H9 (cell line): ENCODE measurements around the gene ACVR2B. TPM values are rescaled to one million over a fixed set of nuclear protein-coding genes. Genes with fewer than 3 reads are reported as not detected.

Experiments used
- DNase-seq: peaks from one replicate; pipeline ENCODE4 v3.0.0-alpha.2; 2017
- H2AFZ ChIP-seq: one replicate; pipeline ENCODE4 v1.6.1; 2013; ENCODE audit warnings: mild to moderate bottlenecking, low read length, control low read depth, moderate library complexity
- H2AK5ac ChIP-seq: 2 replicates; pipeline ENCODE4 v1.6.1; 2013; ENCODE audit warnings: low read length, control low read depth, mixed read lengths; ENCODE audit not compliant: insufficient read length
- H2BK120ac ChIP-seq: one replicate; pipeline ENCODE4 v1.6.1; 2013; ENCODE audit warnings: low read depth, mild to moderate bottlenecking, low read length, control low read depth, inconsistent platforms; ENCODE audit not compliant: poor library complexity, severe bottlenecking
- H2BK12ac ChIP-seq: 2 replicates; pipeline ENCODE4 v1.6.1; 2013; ENCODE audit warnings: low read length, control low read depth, mixed read lengths, low read depth; ENCODE audit not compliant: insufficient read length
- H2BK15ac ChIP-seq: 2 replicates; pipeline ENCODE4 v1.6.1; 2013; ENCODE audit warnings: low read depth, low read length, control low read depth
- H2BK20ac ChIP-seq: one replicate; pipeline ENCODE4 v1.6.1; 2013; ENCODE audit warnings: low read depth, mild to moderate bottlenecking, low read length, control low read depth, inconsistent platforms; ENCODE audit not compliant: poor library complexity, severe bottlenecking
- H2BK5ac ChIP-seq: 2 replicates; pipeline ENCODE4 v1.6.1; 2013; ENCODE audit warnings: low read length, control low read depth, mixed read lengths; ENCODE audit not compliant: insufficient read length
- H3K14ac ChIP-seq: 2 replicates; pipeline ENCODE4 v1.6.1; 2013; ENCODE audit warnings: low read length, control low read depth; ENCODE audit not compliant: insufficient read depth
- H3K18ac ChIP-seq: 2 replicates; pipeline ENCODE4 v1.6.1; 2013; ENCODE audit warnings: low read depth, mild to moderate bottlenecking, mixed read lengths, low read length, control low read depth; ENCODE audit not compliant: insufficient read length
- H3K23ac ChIP-seq: 2 replicates; pipeline ENCODE4 v1.6.1; 2013; ENCODE audit warnings: low read length, control low read depth, mixed read lengths, low read depth; ENCODE audit not compliant: insufficient read length
- H3K23me2 ChIP-seq: 2 replicates; pipeline ENCODE4 v1.6.1; 2013; ENCODE audit warnings: low read depth, mild to moderate bottlenecking, mixed read lengths, low read length, control low read depth; ENCODE audit not compliant: insufficient read length, poor library complexity, severe bottlenecking
- H3K27ac ChIP-seq: 2 replicates; pipeline ENCODE4 v1.5.1; 2013; ENCODE audit warnings: low read length, control low read depth, mixed read lengths, low read depth; ENCODE audit not compliant: insufficient read length
- H3K27me3 ChIP-seq: 2 replicates; pipeline ENCODE4 v1.6.1; 2013; ENCODE audit warnings: low read length, control low read depth, inconsistent platforms; ENCODE audit not compliant: insufficient read depth
- H3K4ac ChIP-seq: 2 replicates; pipeline ENCODE4 v1.6.1; 2013; ENCODE audit warnings: low read depth, mild to moderate bottlenecking, control low read depth, inconsistent platforms, low read length, moderate library complexity
- H3K4me1 ChIP-seq: 2 replicates; pipeline ENCODE4 v1.6.1; 2013; ENCODE audit warnings: low read length, control low read depth, inconsistent platforms; ENCODE audit not compliant: insufficient read depth
- H3K4me2 ChIP-seq: 2 replicates; pipeline ENCODE4 v1.6.1; 2013; ENCODE audit warnings: low read length, control low read depth, mixed read lengths; ENCODE audit not compliant: insufficient read length, insufficient read depth
- H3K56ac ChIP-seq: 2 replicates; pipeline ENCODE4 v1.6.1; 2013; ENCODE audit warnings: low read depth, mild to moderate bottlenecking, mixed read lengths, low read length, control low read depth; ENCODE audit not compliant: insufficient read length
- H3K79me1 ChIP-seq: 2 replicates; pipeline ENCODE4 v1.6.1; 2013; ENCODE audit warnings: low read depth, mild to moderate bottlenecking, moderate library complexity, low read length, control low read depth, inconsistent platforms; ENCODE audit not compliant: insufficient read depth, poor library complexity, severe bottlenecking
- H3K79me2 ChIP-seq: 2 replicates; pipeline ENCODE4 v1.6.1; 2013; ENCODE audit warnings: low read length, control low read depth, inconsistent platforms; ENCODE audit not compliant: insufficient read depth
- H3K9ac ChIP-seq: 2 replicates; pipeline ENCODE4 v1.6.1; 2013; ENCODE audit warnings: low read length, control low read depth, mixed read lengths; ENCODE audit not compliant: insufficient read length; ENCODE audit errors: extremely low read depth
- H3K9me3 ChIP-seq: one replicate; pipeline ENCODE4 v1.6.1; 2013; ENCODE audit warnings: low read depth, low read length, inconsistent platforms; ENCODE audit not compliant: control insufficient read depth
- H3T11ph ChIP-seq: one replicate; pipeline ENCODE4 v1.6.1; 2013; ENCODE audit warnings: mild to moderate bottlenecking, low read length, control low read depth, inconsistent platforms
- H4K20me1 ChIP-seq: one replicate; pipeline ENCODE4 v1.6.1; 2013; ENCODE audit not compliant: control insufficient read depth, insufficient read length, insufficient read depth
- H4K5ac ChIP-seq: 2 replicates; pipeline ENCODE4 v1.6.1; 2013; ENCODE audit warnings: low read depth, mild to moderate bottlenecking, mixed read lengths, low read length, control low read depth; ENCODE audit not compliant: insufficient read length
- H4K8ac ChIP-seq: replicated peaks from 2 replicates; pipeline ENCODE4 v1.6.1; 2013; ENCODE audit warnings: low read length, control low read depth, mixed read lengths, low read depth; ENCODE audit not compliant: insufficient read length
- H4K91ac ChIP-seq: 2 replicates; pipeline ENCODE4 v1.6.1; 2013; ENCODE audit warnings: low read depth, mild to moderate bottlenecking, moderate library complexity, mixed read lengths, low read length, control low read depth; ENCODE audit not compliant: insufficient read length
- H3K27ac Mint-ChIP-seq, 3 experiments: 2 replicates in 2 of 3; 3 replicates in 1 of 3; pipeline ENCODE4 v1.8.0; 2020 to 2021; ENCODE audit warnings: mixed read lengths in 3 of 3, mild to moderate bottlenecking in 1 of 3, moderate library complexity in 1 of 3
- H3K27me3 Mint-ChIP-seq: 2 replicates; pipeline ENCODE4 v1.8.0; 2021; ENCODE audit warnings: low read depth, mild to moderate bottlenecking, moderate library complexity, mixed read lengths
- H3K36me3 Mint-ChIP-seq, 3 experiments: 2 replicates in 2 of 3; 3 replicates in 1 of 3; pipeline ENCODE4 v1.8.0; 2020 to 2021; ENCODE audit warnings: low read depth in 3 of 3, mixed read lengths in 3 of 3; ENCODE audit not compliant: insufficient read depth in 1 of 3
- H3K4me1 Mint-ChIP-seq, 2 experiments: 2 replicates each; pipeline ENCODE4 v1.8.0; 2020; ENCODE audit warnings: mixed read lengths in 2 of 2
- H3K4me3 Mint-ChIP-seq, 2 experiments: 2 replicates in 1 of 2; 3 replicates in 1 of 2; pipeline ENCODE4 v1.8.0; 2020 to 2021; ENCODE audit warnings: mild to moderate bottlenecking in 2 of 2, mixed read lengths in 2 of 2, moderate library complexity in 1 of 2
- H3K9me3 Mint-ChIP-seq, 2 experiments: 2 replicates in 1 of 2; 3 replicates in 1 of 2; pipeline ENCODE4 v1.8.0; 2020; ENCODE audit warnings: mild to moderate bottlenecking in 2 of 2, mixed read lengths in 2 of 2, moderate library complexity in 1 of 2
- WGBS: extraction: QIAGEN DNeasy Blood & Tissue Kit; methylation state at CpG from one replicate; pipeline ENCODE4 v1.1.7; 2013; ENCODE audit warnings: missing lambda C conversion rate, low lambda C conversion rate, mixed read lengths; ENCODE audit not compliant: insufficient read length; ENCODE audit errors: extremely low coverage; 5-methylcytosine and 5-hydroxymethylcytosine counted together
- total RNA-seq: library from RNA; stranded (reverse); gene quantifications from 2 replicates; pipeline ENCODE4 v1.2.1, GENCODE V29; 2021
- TF ChIP-seq, protein P1 (sequence below): fragments of 200-600 bp; sonication (generic); conservative IDR thresholded peaks from 3 replicates; pipeline ENCODE4 v1.8.0; 2021; ENCODE audit warnings: antibody characterized with exemption, mild to moderate bottlenecking

The ACVR2B gene
- total RNA-seq, 1 experiment from 2014 or later = 105 TPM

DNA sequence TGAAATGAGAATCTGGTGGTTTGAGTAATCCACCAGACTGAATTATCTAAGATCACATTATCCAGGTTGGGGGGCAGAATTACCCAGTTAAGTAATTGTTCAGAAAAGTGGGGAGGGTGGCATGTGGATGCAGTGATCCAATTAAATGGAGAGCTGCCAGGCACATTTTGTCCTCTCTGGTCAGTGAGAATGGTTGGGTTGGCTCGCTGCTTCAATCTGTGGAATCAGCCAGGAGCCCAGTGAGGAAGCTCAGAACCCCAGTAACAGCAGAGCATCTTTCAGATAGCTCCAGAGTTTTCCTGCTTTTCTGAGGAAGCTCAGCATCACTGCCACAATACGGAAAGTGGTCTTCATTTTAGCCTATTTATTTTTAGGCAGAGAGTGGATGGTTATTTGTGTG is 36.1 kb downstream of the ACVR2B start:
- no peak for DNase-seq
- Histone ChIP-seq H3K4me1 (no peaks in the 10 kb centered on the region), H3K27me3 (no peaks in the 10 kb centered on the region; the same call in 1 of the 2 replicates), H3K27ac (no peak overlapping the region), H2AK5ac (no peak overlapping the region), H3K9me3 (no peaks in the 10 kb centered on the region), H4K20me1 (no peaks in the 10 kb centered on the region), H2BK5ac (no peak overlapping the region), H3K79me1 (no peaks in the 10 kb centered on the region), H3K79me2 (no peaks in the 10 kb centered on the region), H3K4me2 (no peak overlapping the region), H3K4ac (no peak overlapping the region), H3K14ac (no peak overlapping the region), H2BK12ac (no peak overlapping the region), H3K18ac (no peak overlapping the region), H2BK15ac (no peak overlapping the region), H3K23me2 (no peaks in the 10 kb centered on the region), H4K8ac (no peak overlapping the region), H4K91ac (no peak overlapping the region), H3T11ph (no peak overlapping the region), H2BK120ac (no peak overlapping the region), H2BK20ac (no peak overlapping the region), H3K9ac (no peak overlapping the region), H4K5ac (no peak overlapping the region), H3K56ac (no peak overlapping the region), H2AFZ (no peak overlapping the region), H3K23ac (no peak overlapping the region)
- no CpG with 5 or more reads among the region's 2 CpGs for WGBS
- no peaks in the 10 kb centered on the region for H3K4me1 Mint-ChIP-seq
- no peak overlapping the region for H3K4me3 Mint-ChIP-seq
- H3K36me3 Mint-ChIP-seq = peaks cover 9 to 26% (median 16%) of the 10 kb centered on the region in 3 experiments; a peak in 5 of 7 replicates
- H3K27ac Mint-ChIP-seq = no peak overlapping the region; a peak in 1 of 7 replicates
- H3K9me3 Mint-ChIP-seq = no peaks in the 10 kb centered on the region
- no peaks in the 10 kb centered on the region for H3K27me3 Mint-ChIP-seq
- TF ChIP-seq, protein P1, sequence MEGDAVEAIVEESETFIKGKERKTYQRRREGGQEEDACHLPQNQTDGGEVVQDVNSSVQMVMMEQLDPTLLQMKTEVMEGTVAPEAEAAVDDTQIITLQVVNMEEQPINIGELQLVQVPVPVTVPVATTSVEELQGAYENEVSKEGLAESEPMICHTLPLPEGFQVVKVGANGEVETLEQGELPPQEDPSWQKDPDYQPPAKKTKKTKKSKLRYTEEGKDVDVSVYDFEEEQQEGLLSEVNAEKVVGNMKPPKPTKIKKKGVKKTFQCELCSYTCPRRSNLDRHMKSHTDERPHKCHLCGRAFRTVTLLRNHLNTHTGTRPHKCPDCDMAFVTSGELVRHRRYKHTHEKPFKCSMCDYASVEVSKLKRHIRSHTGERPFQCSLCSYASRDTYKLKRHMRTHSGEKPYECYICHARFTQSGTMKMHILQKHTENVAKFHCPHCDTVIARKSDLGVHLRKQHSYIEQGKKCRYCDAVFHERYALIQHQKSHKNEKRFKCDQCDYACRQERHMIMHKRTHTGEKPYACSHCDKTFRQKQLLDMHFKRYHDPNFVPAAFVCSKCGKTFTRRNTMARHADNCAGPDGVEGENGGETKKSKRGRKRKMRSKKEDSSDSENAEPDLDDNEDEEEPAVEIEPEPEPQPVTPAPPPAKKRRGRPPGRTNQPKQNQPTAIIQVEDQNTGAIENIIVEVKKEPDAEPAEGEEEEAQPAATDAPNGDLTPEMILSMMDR = no peak
